Effector memory CD4-positive, alpha-beta T cell (primary cell): ENCODE results near the gene CES2.
"Not testable (repeated sequence)": the region's sequence is repeated elsewhere in the genome, so short reads cannot be mapped to it uniquely, and the experiment has no call there.

ENCODE experiments used
- DNase-seq, 3 donors: peaks; one replicate each; pipeline ENCODE4 v3.0.0-alpha.2; 2020
- H3K27ac ChIP-seq: 2 replicates; pipeline ENCODE4 v1.7.0; 2013; ENCODE audit warnings: mild to moderate bottlenecking, low read length, moderate library complexity; ENCODE audit not compliant: insufficient read depth, poor library complexity, severe bottlenecking
- H3K27me3 ChIP-seq: replicated peaks from 2 replicates; pipeline ENCODE4 v1.7.0; 2013; ENCODE audit warnings: mild to moderate bottlenecking, low read length; ENCODE audit not compliant: insufficient read depth, control insufficient read depth, poor library complexity, severe bottlenecking
- H3K36me3 ChIP-seq: 2 replicates; pipeline ENCODE4 v1.7.0; 2013; ENCODE audit warnings: mild to moderate bottlenecking, low read length, moderate library complexity; ENCODE audit not compliant: control insufficient read depth, insufficient read depth
- H3K4me1 ChIP-seq: 2 replicates; pipeline ENCODE4 v1.7.0; 2013; ENCODE audit warnings: low read length, mild to moderate bottlenecking; ENCODE audit not compliant: control insufficient read depth, insufficient read depth, poor library complexity, severe bottlenecking
- H3K4me3 ChIP-seq: 2 replicates; pipeline ENCODE4 v1.7.0; 2013; ENCODE audit warnings: low read length, low read depth, mild to moderate bottlenecking; ENCODE audit not compliant: insufficient read depth, poor library complexity, severe bottlenecking
- H3K9me3 ChIP-seq: 2 replicates; pipeline ENCODE4 v1.7.0; 2013; ENCODE audit warnings: mild to moderate bottlenecking, low read length, moderate library complexity; ENCODE audit not compliant: control insufficient read depth

The CES2 gene

GRCh38 chr16:66934839-66935313 is 440 bp upstream of the CES2 start:
- not testable (repeated sequence) for H3K9me3 ChIP-seq, DNase-seq, H3K27me3 ChIP-seq
- peak overlapping the region; percentile 92 for H3K27ac ChIP-seq
- H3K4me1 ChIP-seq = peaks cover 21% of the 10 kb centered on the region
- H3K4me3 ChIP-seq = peak overlapping the region; percentile 97
- peaks cover 18% of the 10 kb centered on the region for H3K36me3 ChIP-seq

- no peak overlapping the region for H3K27ac ChIP-seq
- peaks cover 21% of the 10 kb centered on the region for H3K4me1 ChIP-seq
- H3K27me3 ChIP-seq = no peaks in the 10 kb centered on the region
- no peaks in the 10 kb centered on the region for H3K9me3 ChIP-seq
- no peak for DNase-seq
- peaks cover 34% of the 10 kb centered on the region for H3K36me3 ChIP-seq
- H3K4me3 ChIP-seq = no peak overlapping the region
These were observed 1.1 kb downstream of the CES2 start for GRCh38 chr16:66936462-66936861.

- H3K36me3 ChIP-seq = peaks cover 39% of the 10 kb centered on the region
- H3K27ac ChIP-seq = no peak overlapping the region
- H3K4me1 ChIP-seq = peaks cover 21% of the 10 kb centered on the region
- no peak overlapping the region for H3K4me3 ChIP-seq
- H3K27me3 ChIP-seq = no peaks in the 10 kb centered on the region
- DNase-seq = no peak
- no peaks in the 10 kb centered on the region for H3K9me3 ChIP-seq
These were observed 1.7 kb downstream of the CES2 start for GRCh38 chr16:66936889-66937554.

- no peaks in the 10 kb centered on the region for H3K27me3 ChIP-seq
- H3K27ac ChIP-seq = no peak overlapping the region
- peaks cover 21% of the 10 kb centered on the region for H3K4me1 ChIP-seq
- H3K9me3 ChIP-seq = no peaks in the 10 kb centered on the region
- peaks cover 40% of the 10 kb centered on the region for H3K36me3 ChIP-seq
- H3K4me3 ChIP-seq = no peak overlapping the region
- DNase-seq = no peak
These were observed 2.5 kb downstream of the CES2 start for GRCh38 chr16:66937725-66938337.

DNA sequence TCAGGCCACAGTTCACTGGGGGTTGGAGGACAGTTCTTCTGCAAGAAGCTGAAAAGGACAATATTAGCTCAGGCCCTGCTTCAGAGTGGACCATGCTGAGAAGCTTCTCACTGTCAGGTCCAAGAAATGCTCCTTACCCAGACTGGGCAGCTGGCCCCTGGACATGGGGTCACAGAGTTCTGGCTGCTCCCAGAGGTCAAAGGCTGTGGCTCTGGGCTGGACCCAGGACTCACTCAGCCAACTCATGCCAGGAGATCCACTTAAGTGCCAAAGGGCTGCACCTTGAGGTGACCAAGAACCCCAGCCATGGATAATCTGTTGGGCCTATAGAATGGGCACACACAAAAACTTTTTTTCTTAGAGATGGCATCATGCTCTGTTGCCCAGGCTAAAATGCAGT is 4.0 kb downstream of the CES2 start:
- H3K9me3 ChIP-seq = no peaks in the 10 kb centered on the region
- DNase-seq = no peak
- no peak overlapping the region for H3K4me3 ChIP-seq
- no peaks in the 10 kb centered on the region for H3K27me3 ChIP-seq
- no peak overlapping the region for H3K27ac ChIP-seq
- peaks cover 12% of the 10 kb centered on the region for H3K4me1 ChIP-seq
- H3K36me3 ChIP-seq = peaks cover 49% of the 10 kb centered on the region

DNA sequence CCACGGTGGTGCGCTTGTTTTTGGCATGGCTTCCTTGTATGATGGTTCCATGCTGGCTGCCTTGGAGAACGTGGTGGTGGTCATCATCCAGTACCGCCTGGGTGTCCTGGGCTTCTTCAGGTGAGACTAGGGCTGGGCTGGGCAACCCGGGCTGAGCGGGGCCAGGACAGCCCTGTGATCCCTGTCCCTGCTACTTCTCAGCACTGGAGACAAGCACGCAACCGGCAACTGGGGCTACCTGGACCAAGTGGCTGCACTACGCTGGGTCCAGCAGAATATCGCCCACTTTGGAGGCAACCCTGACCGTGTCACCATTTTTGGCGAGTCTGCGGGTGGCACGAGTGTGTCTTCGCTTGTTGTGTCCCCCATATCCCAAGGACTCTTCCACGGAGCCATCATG is 4.9 kb downstream of the CES2 start:
- H3K27ac ChIP-seq = no peak overlapping the region
- H3K4me1 ChIP-seq = peaks cover 9% of the 10 kb centered on the region
- DNase-seq = no peak
- H3K27me3 ChIP-seq = no peaks in the 10 kb centered on the region
- peaks cover 49% of the 10 kb centered on the region for H3K36me3 ChIP-seq
- no peak overlapping the region for H3K4me3 ChIP-seq
- no peaks in the 10 kb centered on the region for H3K9me3 ChIP-seq

GRCh38 chr16:66942981-66943380 is 7.7 kb downstream of the CES2 start:
- Histone ChIP-seq H3K4me1 (peaks cover 2% of the 10 kb centered on the region), H3K27me3 (no peaks in the 10 kb centered on the region), H3K9me3 (no peaks in the 10 kb centered on the region), H3K36me3 (peaks cover 49% of the 10 kb centered on the region), H3K27ac (no peak overlapping the region), H3K4me3 (no peak overlapping the region)
- no peak for DNase-seq

DNA sequence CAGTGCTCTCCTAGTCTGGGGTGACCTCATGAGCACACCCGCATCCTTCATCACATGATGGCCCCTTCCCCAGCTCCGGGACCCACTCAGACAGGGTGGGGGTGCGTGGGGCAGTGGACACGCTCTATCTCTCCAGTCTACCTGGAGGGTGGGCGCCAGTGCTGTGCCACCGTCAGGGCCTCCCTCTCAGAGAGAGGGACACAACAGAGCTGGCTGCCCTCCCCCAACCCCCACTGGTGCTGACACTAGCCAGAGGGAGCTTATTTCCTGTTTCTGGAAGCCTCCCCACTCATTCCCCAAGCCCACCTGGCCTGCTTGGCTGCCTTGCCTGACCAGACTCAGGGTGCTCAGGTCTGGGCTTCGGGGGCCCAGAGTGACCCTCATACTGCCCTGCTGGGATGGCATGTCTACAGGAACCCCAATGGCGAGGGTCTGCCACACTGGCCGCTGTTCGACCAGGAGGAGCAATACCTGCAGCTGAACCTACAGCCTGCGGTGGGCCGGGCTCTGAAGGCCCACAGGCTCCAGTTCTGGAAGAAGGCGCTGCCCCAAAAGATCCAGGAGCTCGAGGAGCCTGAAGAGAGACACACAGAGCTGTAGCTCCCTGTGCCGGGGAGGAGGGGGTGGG is 8.2 kb downstream of the CES2 start:
- peaks cover 5% of the 10 kb centered on the region for H3K4me1 ChIP-seq
- H3K36me3 ChIP-seq = peaks cover 49% of the 10 kb centered on the region
- H3K4me3 ChIP-seq = no peak overlapping the region
- no peak for DNase-seq
- no peak overlapping the region for H3K27ac ChIP-seq
- H3K27me3 ChIP-seq = peaks cover 6% of the 10 kb centered on the region
- no peaks in the 10 kb centered on the region for H3K9me3 ChIP-seq

DNA sequence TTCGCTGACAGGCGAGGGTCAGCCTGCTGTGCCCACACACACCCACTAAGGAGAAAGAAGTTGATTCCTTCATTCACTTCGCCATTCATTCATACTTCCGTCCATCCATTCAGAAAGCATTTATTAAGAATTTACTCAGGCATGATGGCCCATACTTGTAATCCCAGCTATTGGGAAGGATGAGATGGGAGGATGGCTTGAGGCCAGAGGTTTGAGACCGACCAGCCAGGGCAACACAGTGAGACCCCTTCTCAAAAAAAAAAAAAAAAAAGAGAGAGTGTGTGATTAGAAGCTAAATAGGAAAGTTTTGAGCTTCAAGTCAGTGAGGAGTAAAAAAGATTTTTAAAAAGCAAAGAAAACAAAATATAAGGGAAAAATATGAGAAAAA is 8.7 kb downstream of the CES2 start:
- H3K36me3 ChIP-seq = peaks cover 46% of the 10 kb centered on the region

DNA sequence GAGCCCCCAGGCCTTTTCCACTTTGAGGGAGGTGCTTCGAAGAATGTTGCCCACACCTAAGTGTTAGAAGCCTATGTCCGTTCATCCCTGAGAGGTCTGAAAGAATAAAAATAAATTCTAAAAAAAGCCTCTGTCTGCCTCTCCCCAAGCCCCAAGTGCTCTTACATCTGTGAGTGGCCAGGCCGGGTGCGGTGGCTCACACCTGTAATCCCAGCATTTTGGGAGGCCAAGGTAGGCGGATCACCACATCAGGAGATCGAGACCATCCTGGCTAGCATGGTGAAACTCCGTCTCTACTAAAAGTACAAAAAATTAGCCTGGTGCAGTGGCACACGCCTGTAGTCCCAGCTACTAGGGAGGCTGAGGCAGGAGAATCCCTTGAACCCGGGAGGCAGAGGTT is 9.7 kb downstream of the CES2 start:
- DNase-seq, H3K27ac ChIP-seq, H3K9me3 ChIP-seq, H3K4me3 ChIP-seq: not testable (repeated sequence)
- H3K27me3 ChIP-seq = peaks cover 13% of the 10 kb centered on the region
- H3K4me1 ChIP-seq = peaks cover 10% of the 10 kb centered on the region
- H3K36me3 ChIP-seq = peaks cover 37% of the 10 kb centered on the region

More for the DNA sequence above, 8.7 kb downstream of the CES2 start:
- H3K9me3 ChIP-seq = no peaks in the 10 kb centered on the region
- H3K27ac ChIP-seq = no peak overlapping the region
- peaks cover 10% of the 10 kb centered on the region for H3K4me1 ChIP-seq
- peaks cover 11% of the 10 kb centered on the region for H3K27me3 ChIP-seq
- no peak overlapping the region for H3K4me3 ChIP-seq
- DNase-seq = no peak
